ENCODE results near the gene ALKBH3.

ALKBH3 gene

GRCh38 chr11:43903078-43903477, 22.4 kb downstream of the ALKBH3 start:
- no peak overlapping the region for H3K4me3 ChIP-seq (replicated peaks; ENCODE audit: low read depth, low read length)
- no peak for TF ChIP-seq CTCF (IDR thresholded peaks at IDR 0.05; ENCODE audit: insufficient read depth, low read length, poor library complexity, severe bottlenecking)
- peaks cover 9% of the 10 kb centered on the region for H3K36me3 ChIP-seq (ENCODE audit: control insufficient read depth, insufficient read depth, low read length)
- no peaks in the 10 kb centered on the region for H3K27me3 ChIP-seq (replicated peaks; ENCODE audit: control insufficient read depth, insufficient read depth, low read length)
- no peak for DNase-seq (ENCODE audit: extremely low read depth, insufficient read length)

GRCh38 chr11:43903969-43904368, 23.3 kb downstream of the ALKBH3 start:
- peaks cover 9% of the 10 kb centered on the region for H3K36me3 ChIP-seq (ENCODE audit: control insufficient read depth, insufficient read depth, low read length)
- no peak for TF ChIP-seq CTCF (IDR thresholded peaks at IDR 0.05; ENCODE audit: insufficient read depth, low read length, poor library complexity, severe bottlenecking)
- DNase-seq (ENCODE audit: extremely low read depth, insufficient read length), result no peak

GRCh38 chr11:43904742-43905535, 24.3 kb downstream of the ALKBH3 start:
- H3K4me3 ChIP-seq (replicated peaks; ENCODE audit: low read depth, low read length), result no peak overlapping the region
- H3K36me3 ChIP-seq (ENCODE audit: control insufficient read depth, insufficient read depth, low read length), result peaks cover 5% of the 10 kb centered on the region

More at GRCh38 chr11:43903969-43904368, 23.3 kb downstream of the ALKBH3 start:
- no peaks in the 10 kb centered on the region for H3K27me3 ChIP-seq (replicated peaks; ENCODE audit: control insufficient read depth, insufficient read depth, low read length)
- H3K4me3 ChIP-seq (replicated peaks; ENCODE audit: low read depth, low read length), result no peak overlapping the region

GRCh38 chr11:43905813-43906241, 25.2 kb downstream of the ALKBH3 start:
- no peaks in the 10 kb centered on the region for H3K27me3 ChIP-seq (replicated peaks; ENCODE audit: control insufficient read depth, insufficient read depth, low read length)
- H3K36me3 ChIP-seq (ENCODE audit: control insufficient read depth, insufficient read depth, low read length), result peaks cover 5% of the 10 kb centered on the region
- no peak for TF ChIP-seq CTCF (IDR thresholded peaks at IDR 0.05; ENCODE audit: insufficient read depth, low read length, poor library complexity, severe bottlenecking)
- no peak for DNase-seq (ENCODE audit: extremely low read depth, insufficient read length)
- H3K4me3 ChIP-seq (replicated peaks; ENCODE audit: low read depth, low read length), result no peak overlapping the region

More at GRCh38 chr11:43904742-43905535, 24.3 kb downstream of the ALKBH3 start:
- no peaks in the 10 kb centered on the region for H3K27me3 ChIP-seq (replicated peaks; ENCODE audit: control insufficient read depth, insufficient read depth, low read length)
- no peak for DNase-seq (ENCODE audit: extremely low read depth, insufficient read length)
- no peak for TF ChIP-seq CTCF (IDR thresholded peaks at IDR 0.05; ENCODE audit: insufficient read depth, low read length, poor library complexity, severe bottlenecking)

GRCh38 chr11:43907028-43907975, 26.7 kb downstream of the ALKBH3 start:
- no peaks in the 10 kb centered on the region for H3K27me3 ChIP-seq (replicated peaks; ENCODE audit: control insufficient read depth, insufficient read depth, low read length)
- no peak for TF ChIP-seq CTCF (IDR thresholded peaks at IDR 0.05; ENCODE audit: insufficient read depth, low read length, poor library complexity, severe bottlenecking)
- no peak overlapping the region for H3K4me3 ChIP-seq (replicated peaks; ENCODE audit: low read depth, low read length)
- no peak for DNase-seq (ENCODE audit: extremely low read depth, insufficient read length)
- H3K36me3 ChIP-seq (ENCODE audit: control insufficient read depth, insufficient read depth, low read length), result no peaks in the 10 kb centered on the region; the same call in 1 of the 2 replicates
